B cell (primary cell): ENCODE data around the gene L3MBTL4. TPM values are rescaled to one million over a fixed set of nuclear protein-coding genes. Genes with fewer than 3 reads are reported as not detected.

Experiments used
- ATAC-seq: fragments of 200-7000 bp; cut with Tn5 transposase; one replicate; pipeline ENCODE4 v1.10.0; 2021; ENCODE audit warnings: low read depth, mild to moderate bottlenecking, moderate number of reproducible peaks, moderate library complexity
- CTCF ChIA-PET: fragments of 350-600 bp; sonication (Branson Sonifier 250); formaldehyde crosslinking; loops from one replicate; lab custom pipeline; 2021; ENCODE audit warnings: antibody characterized with exemption, inconsistent platforms; lab: Charles Lee
- POLR2A ChIA-PET: fragments of 350-600 bp; sonication (Branson Sonifier 250); formaldehyde crosslinking; loops from one replicate; lab custom pipeline; 2021; ENCODE audit warnings: antibody characterized with exemption; lab: Charles Lee
- DNase-seq: peaks from one replicate; pipeline ENCODE4 v3.0.0; 2013
- H2AFZ ChIP-seq: 2 replicates; pipeline ENCODE4 v1.6.1; 2012; ENCODE audit warnings: mild to moderate bottlenecking, low read depth, low read length; ENCODE audit not compliant: insufficient read depth, poor library complexity, severe bottlenecking
- H3K27ac ChIP-seq, 2 donors: 1 replicate in 1 of 2; 2 replicates in 1 of 2; pipeline ENCODE4 v1.5.1; 2012 to 2013; ENCODE audit warnings: low read length in 2 of 2, mild to moderate bottlenecking in 2 of 2, moderate library complexity in 1 of 2
- H3K27me3 ChIP-seq, 4 experiments: fragments of 200-600 bp in 1 of 4; sonication (generic) in 1 of 4; replicated peaks in 1 of 4; 1 replicate in 2 of 4; 2 replicates in 2 of 4; pipeline versions ENCODE4 v1.6.1 to v1.7.0; 2013 to 2016; ENCODE audit warnings: low read length in 3 of 4, mild to moderate bottlenecking in 2 of 4, mixed read lengths in 1 of 4, moderate library complexity in 1 of 4; ENCODE audit not compliant: insufficient read depth in 4 of 4, control insufficient read depth in 3 of 4; ENCODE audit errors: control extremely low read depth in 1 of 4
- H3K36me3 ChIP-seq, 2 experiments: replicated peaks in 1 of 2; 1 replicate in 1 of 2; 2 replicates in 1 of 2; pipeline versions ENCODE4 v1.6.1 to v1.7.1; 2013; ENCODE audit warnings: low read length in 1 of 2; ENCODE audit not compliant: insufficient read depth in 2 of 2, control insufficient read depth in 1 of 2; ENCODE audit errors: control extremely low read depth in 1 of 2, extremely low read depth in 1 of 2
- H3K4me1 ChIP-seq, 2 donors: fragments of 200-600 bp in 1 of 2; sonication (generic) in 1 of 2; 1 replicate in 1 of 2; 2 replicates in 1 of 2; pipeline versions ENCODE4 v1.5.1 to v1.6.1; 2013 to 2017; ENCODE audit warnings: low read length in 2 of 2; ENCODE audit not compliant: control insufficient read depth in 2 of 2, insufficient read depth in 2 of 2
- H3K4me2 ChIP-seq: replicated peaks from 2 replicates; pipeline ENCODE3; 2012; ENCODE audit warnings: mild to moderate bottlenecking, low read depth, low read length; ENCODE audit not compliant: poor library complexity, severe bottlenecking
- H3K4me3 ChIP-seq, 5 experiments: fragments of 200-600 bp in 1 of 5; sonication (generic) in 1 of 5; 1 replicate in 3 of 5; 2 replicates in 2 of 5; pipeline versions ENCODE4 v1.5.1 to v1.7.0; 2011 to 2016; ENCODE audit warnings: low read length in 4 of 5, mild to moderate bottlenecking in 4 of 5, low read depth in 2 of 5, control low read depth in 1 of 5, moderate library complexity in 1 of 5; ENCODE audit not compliant: insufficient read depth in 1 of 5; ENCODE audit errors: control extremely low read depth in 1 of 5, extremely low read depth in 1 of 5
- H3K79me2 ChIP-seq: fragments of 200-600 bp; sonication (generic); one replicate; pipeline ENCODE4 v1.6.0; 2016; ENCODE audit warnings: low read length; ENCODE audit not compliant: control insufficient read depth, insufficient read depth
- H3K9ac ChIP-seq: fragments of 200-600 bp; sonication (generic); 2 replicates; pipeline ENCODE4 v1.6.1; 2017; ENCODE audit warnings: mild to moderate bottlenecking, low read length, moderate library complexity
- H3K9me3 ChIP-seq, 3 donors: one replicate each; pipeline versions ENCODE4 v1.6.1 to v1.7.1; 2013; ENCODE audit warnings: low read length in 2 of 3; ENCODE audit not compliant: control insufficient read depth in 2 of 3, insufficient read depth in 1 of 3; ENCODE audit errors: control extremely low read depth in 1 of 3
- H4K20me1 ChIP-seq: 2 replicates; pipeline ENCODE4 v1.6.0; 2012; ENCODE audit warnings: mild to moderate bottlenecking, low read length; ENCODE audit not compliant: insufficient read depth, control insufficient read depth, poor library complexity, severe bottlenecking
- H3K27ac Mint-ChIP-seq: one replicate; pipeline ENCODE4 v1.8.0; 2021; ENCODE audit warnings: mixed read lengths
- H3K27me3 Mint-ChIP-seq: one replicate; pipeline ENCODE4 v1.8.0; 2021; ENCODE audit warnings: mixed read lengths
- H3K4me1 Mint-ChIP-seq: one replicate; pipeline ENCODE4 v1.8.0; 2021; ENCODE audit warnings: mixed read lengths
- H3K4me3 Mint-ChIP-seq: one replicate; pipeline ENCODE4 v1.8.0; 2021; ENCODE audit warnings: mixed read lengths
- H3K9me3 Mint-ChIP-seq: one replicate; pipeline ENCODE4 v1.8.0; 2022; ENCODE audit warnings: mixed read lengths; ENCODE audit not compliant: insufficient read depth
- CTCF ChIP-seq: fragments of 200-600 bp; IDR thresholded peaks from one replicate; pipeline ENCODE4 v1.8.0; 2022; ENCODE audit warnings: antibody characterized with exemption, mild to moderate bottlenecking
- EZH2 ChIP-seq: IDR thresholded peaks from 2 replicates; pipeline ENCODE4 v1.6.1; 2012; ENCODE audit warnings: borderline replicate concordance, low read depth, mild to moderate bottlenecking, moderate library complexity, low read length; ENCODE audit not compliant: insufficient read depth, poor library complexity, severe bottlenecking
- WGBS: methylation state at CpG from one replicate; pipeline ENCODE4 v1.1.5; 2013; ENCODE audit warnings: missing lambda C conversion rate; ENCODE audit not compliant: insufficient coverage; 5-methylcytosine and 5-hydroxymethylcytosine counted together
- intact Hi-C: fragments of 100-400 bp; cut with micrococcal nuclease; formaldehyde crosslinking; loops from one replicate; pipeline ENCODE4 v1.10.0; 2022
- polyA plus RNA-seq: library from polyadenylated mRNA; depleted of rRNA; stranded (reverse); fragments of >200 nt; gene quantifications from 2 replicates; pipeline ENCODE4 v1.2.3, GENCODE V29; 2012
- total RNA-seq, 2 donors: library from RNA; stranded (reverse); fragments of 120-200 nt in 1 of 2; gene quantifications; 1 replicate in 1 of 2; 2 replicates in 1 of 2; pipeline versions ENCODE4 v1.2.3 to v1.2.4, GENCODE V29; 2013 to 2022

L3MBTL4 gene
- total and polyA plus RNA-seq, 2 donors (not counting 1 experiment from before 2014, with no cell fraction given): 3.0 to 11.9 TPM

- no peak overlapping the region for H2AFZ ChIP-seq
- WGBS: 71% methylated on average over 9 of the region's 12 CpGs
- no peak for DNase-seq
- H3K27ac ChIP-seq: no peak overlapping the region
- no peaks in the 10 kb centered on the region for H3K27me3 ChIP-seq
- H3K4me2 ChIP-seq: no peak overlapping the region
- H3K9ac ChIP-seq: no peak overlapping the region
- no peaks in the 10 kb centered on the region for H4K20me1 ChIP-seq
- CTCF ChIA-PET: no interaction called here
- H3K9me3 ChIP-seq: peaks cover 0 to 5% (median 0%) of the 10 kb centered on the region in 3 donors
- TF ChIP-seq CTCF: no peak
- no peak for TF ChIP-seq EZH2
- H3K4me1 ChIP-seq: no peaks in the 10 kb centered on the region
- H3K27ac Mint-ChIP-seq: no peak overlapping the region
- intact Hi-C loops: no loop called here
- no peaks in the 10 kb centered on the region for H3K79me2 ChIP-seq
- H3K4me3 ChIP-seq: no peak overlapping the region
- POLR2A ChIA-PET: no interaction called here
- no peak overlapping the region for H3K4me3 Mint-ChIP-seq
- ATAC-seq: no peak
- H3K9me3 Mint-ChIP-seq: no peaks in the 10 kb centered on the region
- H3K36me3 ChIP-seq: no peaks in the 10 kb centered on the region
- no peaks in the 10 kb centered on the region for H3K27me3 Mint-ChIP-seq
- no peaks in the 10 kb centered on the region for H3K4me1 Mint-ChIP-seq
These were observed 144.9 kb downstream of the L3MBTL4 start for GRCh38 chr18:6269660-6270332.

- Histone ChIP-seq H3K9me3 (peaks cover 0 to 8% (median 0%) of the 10 kb centered on the region in 3 donors), H3K4me3 (no peak overlapping the region), H3K27ac (no peak overlapping the region), H4K20me1 (no peaks in the 10 kb centered on the region), H3K4me2 (no peak overlapping the region), H3K79me2 (no peaks in the 10 kb centered on the region), H2AFZ (no peak overlapping the region), H3K27me3 (no peaks in the 10 kb centered on the region), H3K9ac (no peak overlapping the region), H3K36me3 (peaks cover 0 to 5% of the 10 kb centered on the region in 2 experiments), H3K4me1 (no peaks in the 10 kb centered on the region)
- WGBS: 88% methylated on average over 1 of the region's 3 CpGs
- DNase-seq (no peak), ATAC-seq (no peak)
- no peak for TF ChIP-seq CTCF
- no peak for TF ChIP-seq EZH2
- Mint-ChIP-seq H3K27ac (no peak overlapping the region), H3K4me3 (no peak overlapping the region), H3K4me1 (no peaks in the 10 kb centered on the region), H3K9me3 (peaks cover 2% of the 10 kb centered on the region), H3K27me3 (no peaks in the 10 kb centered on the region)
- ChIA-PET POLR2A (no interaction called here), CTCF (no interaction called here)
- intact Hi-C loops: no loop called here
These were observed 148.5 kb downstream of the L3MBTL4 start for GRCh38 chr18:6266212-6266611.
